Measurements from ENCODE around the gene CACHD1.

Gene CACHD1

DNA sequence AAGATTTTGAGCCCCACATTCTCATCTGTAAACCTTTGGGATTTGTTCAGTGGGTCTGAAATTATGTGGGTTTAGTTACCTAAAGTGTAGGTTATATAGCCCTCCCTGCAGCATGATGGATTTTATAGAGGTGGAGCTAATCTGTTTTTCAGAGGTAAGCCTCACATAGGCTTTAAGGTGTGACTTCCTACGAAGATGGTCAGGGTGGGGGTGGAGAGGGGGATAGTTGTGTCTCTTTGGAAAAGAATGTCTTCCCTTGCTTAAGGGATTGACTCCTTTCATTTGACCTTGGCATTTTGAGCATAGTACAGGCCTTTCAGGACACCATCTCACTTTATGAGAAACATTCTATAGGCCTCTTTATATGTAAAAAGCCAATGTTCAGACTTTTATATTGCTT lies 3.4 kb downstream of the CACHD1 start:
- DNase-seq (ENCODE audit: low read depth) = no peak

GRCh38 chr1:64474133-64474532 lies 4.2 kb downstream of the CACHD1 start:
- DNase-seq (ENCODE audit: low read depth) = no peak

DNA sequence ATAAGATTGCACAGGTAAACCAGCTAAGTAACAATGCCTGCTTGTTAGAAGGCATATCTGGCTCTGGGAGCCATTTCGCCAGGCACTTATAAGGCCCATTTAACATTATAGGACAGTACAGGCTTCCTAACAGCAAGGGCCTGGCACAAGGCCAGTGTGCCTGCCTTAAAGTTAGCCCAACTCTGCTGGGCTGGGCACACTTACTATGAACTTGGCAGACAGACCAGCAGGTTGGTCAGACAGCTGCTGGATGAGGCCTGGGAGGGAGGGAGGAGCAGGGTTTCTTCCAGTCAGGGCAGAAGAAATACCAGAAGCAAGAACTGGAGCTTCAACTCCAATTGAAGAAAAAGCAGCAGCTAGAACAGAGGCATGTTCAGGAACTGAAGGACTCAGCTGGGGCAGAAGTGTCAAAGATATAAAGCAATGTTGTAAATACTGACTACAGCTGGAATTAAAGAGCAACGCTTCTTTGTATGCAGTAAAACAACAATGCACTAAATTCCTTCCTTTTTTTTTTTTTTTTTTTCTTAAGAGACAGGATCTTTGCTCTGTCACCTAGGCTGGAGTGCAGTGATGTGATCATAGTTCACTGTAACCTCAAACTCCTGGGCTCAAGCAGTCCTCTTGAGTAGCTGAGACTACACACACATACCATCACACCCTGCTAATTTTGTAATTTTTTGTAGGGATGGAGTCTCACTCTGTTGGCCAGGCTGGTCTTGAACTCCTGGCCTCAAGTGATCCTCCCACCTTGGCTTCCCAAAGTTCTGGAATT lies 4.9 kb downstream of the CACHD1 start:
- no peak for DNase-seq (ENCODE audit: low read depth)

DNA sequence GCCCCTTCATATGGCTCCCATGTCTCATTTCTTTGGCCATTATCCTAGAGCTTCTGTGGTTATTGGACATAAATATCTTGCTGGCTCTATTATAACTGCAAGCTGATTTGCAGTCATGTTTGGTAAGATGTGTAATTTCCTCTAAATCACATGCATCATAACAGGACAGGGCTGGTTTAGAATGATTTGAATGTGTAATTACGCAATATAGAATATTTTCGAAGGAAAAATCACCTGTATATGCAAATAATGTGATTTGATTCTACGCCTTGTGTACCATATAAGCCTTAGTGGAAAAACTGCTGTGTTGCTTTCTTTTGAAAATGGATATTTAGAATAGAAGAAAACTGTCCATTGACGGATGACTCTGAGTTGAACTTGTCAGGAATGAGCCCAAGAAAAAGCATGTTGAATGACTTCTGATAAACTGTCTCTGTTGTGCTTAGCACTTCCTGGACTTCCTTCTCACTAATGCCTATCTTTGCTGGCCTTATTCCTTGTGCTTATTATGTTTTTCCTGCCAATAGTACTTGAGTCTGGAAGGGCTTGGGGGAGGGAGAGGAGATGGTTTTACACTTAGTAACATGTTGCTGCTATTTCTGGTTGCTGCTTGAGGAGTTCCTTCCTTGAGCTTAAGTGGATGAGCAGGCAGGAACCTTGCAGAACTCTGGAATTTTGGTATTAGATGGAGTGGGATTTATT lies 6.5 kb downstream of the CACHD1 start:
- peak; percentile 80 for DNase-seq (ENCODE audit: low read depth)

GRCh38 chr1:64478594-64479470 lies 8.9 kb downstream of the CACHD1 start:
- no peak for DNase-seq (ENCODE audit: low read depth)

DNA sequence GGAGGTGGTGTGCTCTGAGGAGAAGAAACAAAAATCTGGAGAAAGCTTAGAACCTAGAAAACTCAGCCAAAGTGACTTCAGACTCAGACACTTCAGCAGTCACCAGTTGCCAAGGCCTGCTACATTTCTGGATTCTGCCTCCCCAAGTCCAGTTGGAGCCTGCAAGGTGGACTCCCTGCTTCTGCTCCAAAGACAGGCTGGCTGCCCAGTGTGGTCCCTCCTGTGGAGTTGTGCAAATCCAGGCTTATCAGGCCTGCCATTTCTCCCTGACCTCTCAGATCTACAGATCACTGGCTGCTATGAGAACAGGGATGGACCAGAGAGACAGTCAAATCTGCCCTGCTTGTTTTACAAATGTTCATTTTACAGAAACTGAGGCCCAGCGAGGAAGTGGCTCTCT lies 9.9 kb downstream of the CACHD1 start:
- no peak for DNase-seq (ENCODE audit: low read depth)

GRCh38 chr1:64480999-64481772 lies 11.3 kb downstream of the CACHD1 start:
- DNase-seq (ENCODE audit: low read depth) = no peak

- no peak for DNase-seq (ENCODE audit: low read depth)
Observed at GRCh38 chr1:64482128-64482527, 12.2 kb downstream of the CACHD1 start.

DNA sequence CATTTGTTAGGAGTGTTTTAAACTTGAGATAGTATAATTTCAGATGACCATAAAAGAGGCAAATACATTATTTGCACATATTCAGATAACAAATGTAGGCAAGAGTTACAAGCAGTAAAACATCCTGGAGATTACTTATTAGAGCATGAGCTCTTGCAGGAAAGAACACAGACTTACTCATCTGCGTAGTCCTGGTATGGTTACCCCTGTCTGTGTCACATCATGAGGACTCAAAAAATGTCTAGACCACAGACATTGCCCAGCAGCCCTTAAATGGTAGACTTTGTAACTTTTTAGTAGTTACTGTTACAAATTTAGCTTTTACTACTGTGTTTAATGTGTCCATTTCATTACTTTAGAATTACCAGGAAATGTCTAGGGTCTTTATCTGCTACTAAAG lies 12.8 kb downstream of the CACHD1 start:
- no peak for DNase-seq (ENCODE audit: low read depth)

- no peak for DNase-seq (ENCODE audit: low read depth)
Observed at GRCh38 chr1:64483731-64484414, 13.9 kb downstream of the CACHD1 start.

DNA sequence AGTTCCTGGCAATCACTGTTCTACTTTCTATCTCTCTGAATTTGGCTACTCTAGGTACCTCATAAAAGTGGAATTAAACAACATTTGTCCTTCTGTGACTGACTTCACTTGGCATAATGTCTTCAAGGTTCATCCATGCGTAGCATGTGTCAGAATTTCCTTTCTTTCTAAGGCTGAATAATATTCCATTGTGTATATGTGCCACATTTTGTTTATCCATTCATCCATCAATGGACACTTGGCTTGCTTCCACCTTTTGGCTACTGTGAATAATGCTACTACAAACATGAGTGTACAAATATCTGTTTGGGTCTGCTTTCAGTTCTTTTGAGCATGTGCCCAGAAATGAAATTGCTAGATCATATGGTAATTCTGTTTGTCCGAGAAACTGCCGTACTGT lies 14.7 kb downstream of the CACHD1 start:
- DNase-seq (ENCODE audit: low read depth) = no peak

DNA sequence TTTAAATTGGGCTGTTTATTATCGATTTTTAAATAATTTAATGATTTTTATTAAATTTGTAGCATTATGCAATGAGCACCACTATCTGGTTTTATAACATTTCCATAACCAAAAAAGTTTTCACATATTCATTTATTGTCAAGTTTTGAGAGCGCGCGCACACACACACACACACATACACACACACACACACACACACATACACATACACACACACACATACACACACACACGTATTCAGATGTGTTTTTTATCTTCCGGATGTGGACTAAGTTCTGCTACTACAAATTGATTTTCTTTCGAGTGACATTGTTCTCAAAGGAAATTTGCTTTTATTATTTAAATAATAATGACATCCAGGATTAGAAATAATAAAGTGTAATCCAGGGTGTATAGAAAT lies 16.3 kb downstream of the CACHD1 start:
- no peak for DNase-seq (ENCODE audit: low read depth)

DNA sequence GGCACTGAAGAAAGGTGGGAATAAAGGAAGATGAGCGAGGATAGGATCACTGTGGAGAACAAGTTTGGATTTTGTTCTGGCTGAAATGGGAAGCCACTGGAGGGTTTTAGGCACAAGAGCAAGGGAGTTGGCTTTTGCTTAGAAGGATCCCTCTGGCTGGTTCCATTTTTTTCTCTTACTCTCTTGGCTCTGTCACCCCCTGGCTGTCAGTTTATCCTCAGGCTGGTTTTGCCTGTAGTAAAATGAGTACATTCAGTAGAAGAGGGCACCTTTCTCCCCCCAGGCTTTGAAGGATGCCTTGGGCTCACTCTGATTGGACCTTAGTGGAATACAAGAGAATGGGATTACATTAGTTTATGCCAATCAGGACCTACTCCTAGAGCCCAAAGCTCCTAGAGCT lies 17.1 kb downstream of the CACHD1 start:
- DNase-seq (ENCODE audit: low read depth) = no peak

GRCh38 chr1:64488862-64489261 lies 18.9 kb downstream of the CACHD1 start:
- DNase-seq (ENCODE audit: low read depth) = no peak

DNA sequence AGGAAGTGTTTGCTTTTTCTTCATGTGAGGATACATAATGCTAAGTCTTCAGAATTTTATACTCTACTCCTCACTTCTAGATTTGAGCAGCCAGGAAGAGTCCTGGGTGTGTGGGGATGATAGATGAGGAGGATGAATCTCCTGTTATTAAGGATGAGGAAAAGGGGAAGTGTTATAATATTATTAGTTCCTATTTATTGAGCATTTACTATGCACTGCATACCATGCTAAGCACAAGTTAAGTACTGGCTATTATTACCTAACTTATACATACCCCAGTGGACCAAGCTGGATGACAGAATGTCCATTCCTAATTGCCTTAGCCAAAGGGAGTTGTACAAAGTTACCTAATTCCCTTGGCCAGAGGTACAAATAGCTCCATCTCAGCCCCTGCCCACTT lies 19.8 kb downstream of the CACHD1 start:
- no peak for DNase-seq (ENCODE audit: low read depth)

DNA sequence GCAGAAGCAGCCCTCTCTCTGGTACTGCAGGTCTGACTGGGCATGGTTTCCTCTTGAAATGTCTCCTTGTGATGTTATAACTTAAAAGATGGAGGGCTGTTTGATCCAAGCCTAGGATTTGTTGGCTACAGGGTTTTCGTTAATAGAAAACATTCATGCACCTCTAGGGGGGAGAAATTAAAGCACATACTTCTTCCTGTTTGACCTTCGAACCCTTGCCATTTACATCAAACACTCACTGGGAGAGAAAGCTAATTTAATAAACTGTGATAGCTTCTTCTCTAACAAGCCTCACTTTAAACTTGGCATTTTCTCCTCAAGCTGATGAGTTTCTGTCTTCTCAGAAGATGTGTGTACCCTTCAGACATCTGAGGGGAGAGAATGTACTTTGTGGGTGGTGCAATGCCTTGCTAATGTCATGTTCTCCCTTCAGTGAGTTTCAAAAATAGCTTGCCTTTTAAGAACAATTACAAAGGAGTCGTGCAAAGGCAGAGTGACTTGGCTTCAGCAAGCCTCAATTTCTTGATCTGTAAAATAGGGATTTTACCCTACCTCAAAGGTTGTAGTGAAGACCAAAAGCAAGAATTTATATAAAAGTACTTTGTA lies 20.4 kb downstream of the CACHD1 start:
- DNase-seq (ENCODE audit: low read depth) = no peak

DNA sequence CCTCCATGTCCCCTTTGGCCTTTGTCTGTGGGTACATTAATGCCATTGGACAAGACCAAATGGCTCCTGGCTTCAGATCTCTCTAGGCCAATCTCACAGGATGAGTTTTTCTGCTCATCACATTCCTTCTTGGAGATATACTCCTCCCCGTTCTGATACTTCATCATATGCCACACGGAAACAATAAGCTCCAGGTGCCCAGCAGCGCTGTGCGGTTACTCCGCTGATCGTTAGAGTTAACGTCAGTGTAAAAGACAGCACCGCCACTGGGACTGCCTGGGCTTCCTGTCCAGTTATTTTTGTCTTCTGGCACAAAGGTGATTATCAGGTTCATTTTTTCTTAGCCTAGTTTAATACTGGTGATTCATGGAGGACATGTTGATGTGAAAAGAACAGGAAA lies 22.5 kb downstream of the CACHD1 start:
- no peak for DNase-seq (ENCODE audit: low read depth)

DNA sequence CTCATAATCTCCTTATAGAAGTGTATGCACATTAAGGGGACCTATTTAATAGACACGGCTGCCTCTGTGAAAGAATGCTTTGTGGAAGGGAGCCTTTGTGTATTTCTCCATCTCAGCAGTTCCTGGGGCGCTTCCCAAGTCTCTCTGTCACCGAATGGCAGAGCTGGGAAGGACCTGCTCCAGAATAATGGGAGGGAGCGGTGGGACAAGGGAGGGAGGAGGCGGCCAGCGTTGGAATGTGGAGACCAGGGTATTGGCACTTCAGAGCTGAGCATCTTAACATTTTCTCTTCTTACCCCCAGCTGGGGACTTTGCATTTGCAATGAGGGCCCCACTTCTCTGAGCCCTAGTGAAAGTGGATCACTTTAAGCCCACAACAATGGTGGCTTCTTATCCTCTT lies 23.9 kb downstream of the CACHD1 start:
- no peak for DNase-seq (ENCODE audit: low read depth)

GRCh38 chr1:64494659-64495058 lies 24.7 kb downstream of the CACHD1 start:
- no peak for DNase-seq (ENCODE audit: low read depth)

DNA sequence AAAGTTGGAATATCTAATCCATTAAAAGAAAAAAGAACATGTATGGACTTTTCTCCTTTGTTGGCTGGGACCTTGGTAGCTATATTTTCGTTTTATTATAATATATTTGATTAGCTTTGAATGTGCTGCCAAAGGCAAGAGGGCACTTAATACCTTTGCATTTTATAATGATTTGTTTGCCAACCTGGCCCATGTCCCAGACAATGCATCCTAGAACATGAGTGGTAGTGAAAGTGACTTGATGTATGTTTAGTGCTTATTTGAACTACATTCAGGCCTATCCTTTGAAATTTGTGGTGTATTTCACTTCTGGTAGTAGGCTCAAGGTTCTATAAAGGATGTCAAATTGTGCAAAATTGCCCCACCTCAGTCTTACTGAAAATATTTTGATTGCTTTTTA lies 25.9 kb downstream of the CACHD1 start:
- DNase-seq (ENCODE audit: low read depth) = no peak

GRCh38 chr1:64496606-64497005 lies 26.7 kb downstream of the CACHD1 start:
- DNase-seq (ENCODE audit: low read depth) = no peak

Data from non-pigmented ciliary epithelial cell (primary cell).